Neuronal stem cell (in vitro differentiated cells): ENCODE data around the gene MAP4K3. TPM values are rescaled to one million over a fixed set of nuclear protein-coding genes. Genes with fewer than 3 reads are reported as not detected.

Source experiments
- DNase-seq: peaks from one replicate; pipeline ENCODE4 v3.0.0-alpha.2; 2013; ENCODE audit warnings: low spot score
- H2AFZ ChIP-seq: one replicate; pipeline ENCODE4 v1.6.1; 2013; ENCODE audit warnings: mild to moderate bottlenecking, low read length, inconsistent platforms
- H2AK5ac ChIP-seq: 2 replicates; pipeline ENCODE4 v1.6.1; 2013; ENCODE audit warnings: low read depth, mild to moderate bottlenecking, inconsistent platforms, low read length, moderate library complexity, mixed read lengths
- H2BK120ac ChIP-seq: 2 replicates; pipeline ENCODE4 v1.6.1; 2013; ENCODE audit warnings: low read depth, mild to moderate bottlenecking, inconsistent platforms, low read length, moderate library complexity, mixed read lengths
- H2BK12ac ChIP-seq: one replicate; pipeline ENCODE4 v1.6.1; 2013; ENCODE audit warnings: low read length, inconsistent platforms
- H2BK15ac ChIP-seq: 2 replicates; pipeline ENCODE4 v1.6.1; 2013; ENCODE audit warnings: mild to moderate bottlenecking, low read length, inconsistent platforms, mixed read lengths
- H2BK5ac ChIP-seq: one replicate; pipeline ENCODE4 v1.6.1; 2013; ENCODE audit warnings: inconsistent platforms, mild to moderate bottlenecking, low read length, moderate library complexity
- H3K14ac ChIP-seq: one replicate; pipeline ENCODE4 v1.6.1; 2013; ENCODE audit warnings: low read length, inconsistent platforms
- H3K18ac ChIP-seq: 2 replicates; pipeline ENCODE4 v1.6.1; 2013; ENCODE audit warnings: low read length, inconsistent platforms
- H3K23ac ChIP-seq: 2 replicates; pipeline ENCODE4 v1.6.1; 2013; ENCODE audit warnings: low read depth, mild to moderate bottlenecking, mixed read lengths, low read length, inconsistent platforms; ENCODE audit not compliant: poor library complexity
- H3K27ac ChIP-seq: replicated peaks from 3 replicates; pipeline ENCODE4 v1.5.1; 2013; ENCODE audit warnings: low read length, inconsistent platforms
- H3K27me3 ChIP-seq, 3 experiments: 2 replicates each; pipeline ENCODE4 v1.6.1; 2013; ENCODE audit warnings: low read length in 3 of 3, mild to moderate bottlenecking in 2 of 3, inconsistent platforms in 1 of 3, low read depth in 1 of 3, mixed read lengths in 1 of 3, moderate library complexity in 1 of 3; ENCODE audit not compliant: control insufficient read depth in 3 of 3, insufficient read depth in 3 of 3
- H3K36me3 ChIP-seq, 2 donors: replicated peaks in 1 of 2; 2 replicates each; pipeline ENCODE4 v1.6.1; 2013; ENCODE audit warnings: low read length in 2 of 2; ENCODE audit not compliant: control insufficient read depth in 2 of 2, insufficient read depth in 2 of 2
- H3K4ac ChIP-seq: 2 replicates; pipeline ENCODE4 v1.6.1; 2013; ENCODE audit warnings: inconsistent platforms, mild to moderate bottlenecking, low read length, moderate library complexity
- H3K4me1 ChIP-seq, 2 donors: 1 replicate in 1 of 2; 2 replicates in 1 of 2; pipeline ENCODE4 v1.6.1; 2013; ENCODE audit warnings: low read length in 2 of 2, low read depth in 1 of 2; ENCODE audit not compliant: control insufficient read depth in 2 of 2, insufficient read depth in 1 of 2
- H3K4me2 ChIP-seq: one replicate; pipeline ENCODE4 v1.6.1; 2013; ENCODE audit warnings: mild to moderate bottlenecking, low read length, inconsistent platforms; ENCODE audit not compliant: insufficient read depth, poor library complexity, severe bottlenecking
- H3K4me3 ChIP-seq, 2 donors: 2 replicates each; pipeline ENCODE4 v1.5.1; 2013; ENCODE audit warnings: low read length in 2 of 2, mild to moderate bottlenecking in 2 of 2, inconsistent platforms in 1 of 2, moderate library complexity in 1 of 2
- H3K79me1 ChIP-seq: one replicate; pipeline ENCODE4 v1.6.1; 2013; ENCODE audit warnings: low read depth, mild to moderate bottlenecking, inconsistent platforms, low read length, moderate library complexity
- H3K9ac ChIP-seq: one replicate; pipeline ENCODE4 v1.6.1; 2013; ENCODE audit warnings: mild to moderate bottlenecking, low read depth, low read length, inconsistent platforms; ENCODE audit not compliant: poor library complexity
- H3K9me3 ChIP-seq, 2 donors: replicated peaks in 1 of 2; 2 replicates each; pipeline versions ENCODE3 to v1.6.1; 2013; ENCODE audit warnings: low read length in 2 of 2, mild to moderate bottlenecking in 2 of 2, inconsistent platforms in 1 of 2, low read depth in 1 of 2, mixed read lengths in 1 of 2, moderate library complexity in 1 of 2; ENCODE audit not compliant: control insufficient read depth in 2 of 2, insufficient read depth in 1 of 2
- H4K8ac ChIP-seq: one replicate; pipeline ENCODE4 v1.6.1; 2013; ENCODE audit warnings: low read depth, mild to moderate bottlenecking, inconsistent platforms, low read length, moderate library complexity
- H4K91ac ChIP-seq: one replicate; pipeline ENCODE4 v1.6.1; 2013; ENCODE audit warnings: low read length, low read depth, mild to moderate bottlenecking, inconsistent platforms; ENCODE audit not compliant: poor library complexity
- WGBS, 2 donors: extraction: QIAGEN DNeasy Blood & Tissue Kit; methylation state at CpG; one replicate each; pipeline ENCODE4 v1.1.7; 2013; ENCODE audit warnings: missing lambda C conversion rate in 2 of 2, mixed read lengths in 1 of 2; ENCODE audit not compliant: insufficient read length in 2 of 2, insufficient replicate concordance in 1 of 2; ENCODE audit errors: extremely low coverage in 2 of 2; 5-methylcytosine and 5-hydroxymethylcytosine counted together
- polyA plus RNA-seq, 2 experiments: library from polyadenylated mRNA; stranded (reverse); fragments of 200-250 nt; gene quantifications; one replicate each; pipeline ENCODE4 v1.2.3, GENCODE V29; 2013

Gene MAP4K3
- polyA plus RNA-seq (2013, experiment 1 of 2), result 14.8 TPM
- polyA plus RNA-seq (2013, experiment 2 of 2), result 15.6 TPM

DNA sequence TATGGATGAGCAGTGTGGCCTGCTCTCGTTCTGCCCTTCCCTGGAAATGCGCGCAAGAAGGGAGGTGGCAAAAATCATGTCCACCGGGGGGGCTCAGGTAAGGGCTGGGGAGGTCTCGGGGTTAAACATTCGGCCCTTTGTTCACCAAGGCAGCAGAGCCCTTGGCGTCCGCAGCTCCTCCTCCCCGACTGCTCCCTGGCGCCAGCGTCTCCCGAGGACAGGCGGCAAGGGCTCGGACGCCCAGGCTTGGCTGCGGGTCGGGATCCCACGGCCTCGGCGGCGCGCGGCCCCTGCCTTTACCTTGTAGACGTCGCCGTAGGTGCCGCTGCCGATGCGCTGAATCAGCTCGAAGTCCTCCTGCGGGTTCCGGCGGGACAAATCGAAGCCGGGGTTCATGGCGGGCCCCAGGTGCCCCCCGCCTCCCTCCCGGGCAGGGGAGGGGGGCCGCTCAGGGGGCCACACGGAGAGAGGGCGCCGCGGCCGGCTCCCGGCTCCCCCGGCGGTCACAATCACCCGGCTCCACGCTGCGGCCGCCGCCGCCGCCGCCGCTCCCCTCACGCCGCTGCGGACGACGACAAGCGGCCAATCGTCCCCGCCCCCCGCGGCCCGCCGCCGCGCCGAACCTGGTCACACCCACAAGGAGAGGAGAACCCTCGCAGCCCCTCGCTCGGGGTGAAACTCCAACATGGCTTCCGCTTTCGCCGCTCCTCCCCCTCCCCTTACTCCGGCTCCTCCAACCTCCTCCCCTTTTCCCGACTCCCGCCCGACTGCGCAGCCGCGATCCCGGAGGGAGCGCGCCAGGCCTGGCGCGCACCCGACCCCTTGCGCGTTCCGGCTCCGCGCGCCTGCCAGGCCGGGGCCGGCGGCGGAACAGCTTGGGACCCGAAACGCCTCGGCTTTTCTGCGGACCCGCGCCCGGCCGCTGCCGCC, at the start of gene MAP4K3:
Gene MAP4K3 (minus strand): TSS at position 694 of the 930 bp plus-strand sequence. CDS start 298 bp downstream, at position 396.
- peak within 1 kb of the TSS; percentile 90 for H2AFZ ChIP-seq
- peak within 1 kb of the TSS; percentile 97 for H3K18ac ChIP-seq
- peak within 1 kb of the TSS; percentile 95 for H2BK5ac ChIP-seq
- no peaks in the 10 kb centered on the region for H3K79me1 ChIP-seq
- H3K27ac ChIP-seq, result peak within 1 kb of the TSS; percentile 84
- H2BK12ac ChIP-seq, result no peak within 1 kb of the TSS
- peak within 1 kb of the TSS; percentile 68 for H3K4me2 ChIP-seq
- H4K8ac ChIP-seq, result no peak within 1 kb of the TSS
- peak within 1 kb of the TSS; percentile 80 to 92 for H3K4me3 ChIP-seq
- H2AK5ac ChIP-seq, result no peak within 1 kb of the TSS
- peak within 1 kb of the TSS; percentile 60 for H3K14ac ChIP-seq
- H3K9ac ChIP-seq, result peak within 1 kb of the TSS; percentile 97
- WGBS, 2 donors, result no CpG with 5 or more reads among the region's 109 CpGs
- H3K36me3 ChIP-seq, result peaks cover 0 to 16% of the 10 kb centered on the region in 2 donors
- no peak within 1 kb of the TSS for H3K4ac ChIP-seq
- H3K23ac ChIP-seq, result peak within 1 kb of the TSS; percentile 92
- peaks cover 0 to 11% of the 10 kb centered on the region in 2 donors for H3K9me3 ChIP-seq
- peak within 1 kb of the TSS; percentile 42 for H2BK15ac ChIP-seq
- H3K27me3 ChIP-seq, result no peaks in the 10 kb centered on the region
- peak; percentile 94 for DNase-seq
- peaks cover 9 to 19% of the 10 kb centered on the region in 2 donors for H3K4me1 ChIP-seq
- no peak within 1 kb of the TSS for H4K91ac ChIP-seq
- peak within 1 kb of the TSS; percentile 68 for H2BK120ac ChIP-seq

DNA sequence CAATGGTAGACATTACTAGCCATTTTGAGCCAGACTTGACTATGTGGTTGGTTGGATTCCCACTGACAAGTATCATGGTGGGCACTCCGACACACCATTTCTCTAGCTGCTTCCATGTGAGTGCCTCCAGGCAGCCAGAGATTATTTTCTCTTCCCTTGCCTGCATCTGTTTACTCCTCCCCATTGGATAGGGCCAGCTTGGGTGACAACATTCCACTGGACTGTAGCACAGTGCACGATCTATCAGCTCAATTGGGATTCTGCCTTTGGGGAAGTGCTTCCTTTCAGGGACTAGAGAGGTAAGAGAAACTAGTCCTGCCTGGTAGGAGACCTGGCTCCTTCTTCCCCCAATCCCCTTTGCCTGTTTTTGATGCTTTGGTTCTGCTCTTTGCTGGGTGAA, 49.0 kb upstream of the MAP4K3 start:
- WGBS, 2 donors, result no CpG with 5 or more reads among the region's 2 CpGs
- no peak overlapping the region for H3K23ac ChIP-seq
- no peak overlapping the region for H2BK15ac ChIP-seq
- H2BK120ac ChIP-seq, result no peak overlapping the region
- no peak overlapping the region for H3K27ac ChIP-seq
- peaks cover 4 to 10% of the 10 kb centered on the region in 2 donors for H3K4me1 ChIP-seq
- H4K91ac ChIP-seq, result no peak overlapping the region
- H3K4me3 ChIP-seq, result no peak overlapping the region
- H3K36me3 ChIP-seq, result no peaks in the 10 kb centered on the region
- no peaks in the 10 kb centered on the region for H3K79me1 ChIP-seq
- no peak overlapping the region for H3K9ac ChIP-seq
- no peak for DNase-seq
- H3K4me2 ChIP-seq, result no peak overlapping the region
- H2AK5ac ChIP-seq, result no peak overlapping the region
- no peak overlapping the region for H2BK5ac ChIP-seq
- H2BK12ac ChIP-seq, result no peak overlapping the region
- no peak overlapping the region for H3K18ac ChIP-seq
- no peaks in the 10 kb centered on the region for H3K27me3 ChIP-seq
- no peaks in the 10 kb centered on the region for H3K9me3 ChIP-seq
- no peak overlapping the region for H4K8ac ChIP-seq
- H3K14ac ChIP-seq, result no peak overlapping the region
- H2AFZ ChIP-seq, result no peak overlapping the region
- no peak overlapping the region for H3K4ac ChIP-seq

DNA sequence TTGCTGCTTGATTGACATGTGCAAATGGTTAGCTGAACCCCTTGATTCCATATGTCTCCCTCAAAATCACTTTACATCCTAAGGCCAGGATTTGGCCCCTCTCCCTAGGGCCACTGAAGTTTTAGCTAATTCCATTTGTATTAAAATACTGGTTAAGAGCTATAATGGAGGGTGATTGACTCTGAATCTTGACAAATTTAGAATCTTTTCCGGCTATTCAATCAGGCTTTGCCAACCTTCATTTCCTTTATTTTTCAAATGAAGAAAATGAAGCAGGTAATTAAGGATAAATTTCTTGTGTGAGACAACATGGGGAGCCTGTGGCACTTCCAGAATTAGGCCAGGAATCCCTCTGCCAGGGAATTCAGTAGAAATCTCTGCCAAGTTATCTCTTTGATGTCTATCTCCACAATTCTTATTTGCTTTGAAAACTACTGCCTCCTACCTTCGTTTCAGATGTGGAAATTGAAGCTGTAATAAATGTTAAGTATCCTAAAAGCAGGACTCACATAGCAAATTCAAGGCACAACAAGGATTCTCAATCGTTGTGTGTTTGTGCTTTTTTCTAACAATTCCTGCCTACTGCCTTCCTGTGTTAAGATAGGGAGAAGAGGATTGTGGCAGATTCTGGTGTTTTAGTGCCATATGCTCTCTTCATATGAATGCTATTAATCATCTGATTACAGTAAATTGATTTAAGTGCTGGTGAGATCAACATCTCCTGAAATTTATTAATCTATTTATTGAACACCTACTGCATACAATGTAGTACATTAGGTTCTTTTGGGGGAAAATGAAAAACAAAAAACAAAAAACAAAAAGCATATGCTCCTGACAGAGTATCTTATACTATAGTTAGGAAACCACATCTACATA, 47.8 kb upstream of the MAP4K3 start:
- Histone ChIP-seq H3K4ac (no peak overlapping the region), H3K4me2 (no peak overlapping the region), H2BK5ac (no peak overlapping the region), H2AFZ (no peak overlapping the region), H3K9ac (no peak overlapping the region), H3K14ac (no peak overlapping the region), H4K8ac (no peak overlapping the region), H2AK5ac (no peak overlapping the region), H2BK15ac (no peak overlapping the region), H3K36me3 (no peaks in the 10 kb centered on the region), H4K91ac (no peak overlapping the region), H2BK120ac (no peak overlapping the region), H3K27me3 (no peaks in the 10 kb centered on the region), H3K79me1 (no peaks in the 10 kb centered on the region), H3K27ac (no peak overlapping the region), H3K4me1 (peaks cover 4 to 10% of the 10 kb centered on the region in 2 donors), H3K18ac (no peak overlapping the region), H3K23ac (no peak overlapping the region), H2BK12ac (no peak overlapping the region), H3K9me3 (no peaks in the 10 kb centered on the region), H3K4me3 (no peak overlapping the region)
- no peak for DNase-seq
- no CpG with 5 or more reads among the region's 3 CpGs for WGBS, 2 donors

DNA sequence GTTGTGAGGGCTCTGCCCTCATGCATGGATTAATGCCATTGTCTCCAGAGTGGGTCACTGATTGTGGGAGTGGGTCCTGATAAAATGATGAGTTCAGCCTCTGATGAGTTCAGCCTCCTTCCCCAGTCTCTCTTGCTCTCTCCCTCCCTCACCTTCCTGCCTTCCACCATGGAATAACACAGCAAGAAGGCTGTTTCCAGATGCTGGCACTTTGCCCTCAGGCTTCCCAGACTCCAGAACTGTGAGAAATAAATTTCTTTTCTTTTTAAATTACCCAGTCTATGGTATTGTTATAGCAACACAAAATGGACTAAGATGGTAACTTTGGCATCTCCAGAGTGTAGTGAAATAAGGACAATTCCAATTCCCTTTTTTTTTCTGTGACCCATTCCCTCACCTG, 47.1 kb upstream of the MAP4K3 start:
- H2BK12ac ChIP-seq, result no peak overlapping the region
- H3K9ac ChIP-seq, result no peak overlapping the region
- no peaks in the 10 kb centered on the region for H3K36me3 ChIP-seq
- H3K14ac ChIP-seq, result no peak overlapping the region
- no peak overlapping the region for H2BK5ac ChIP-seq
- H2BK15ac ChIP-seq, result no peak overlapping the region
- no peak overlapping the region for H2AK5ac ChIP-seq
- H3K4me3 ChIP-seq, result no peak overlapping the region
- no peaks in the 10 kb centered on the region for H3K9me3 ChIP-seq
- no peaks in the 10 kb centered on the region for H3K79me1 ChIP-seq
- no peak overlapping the region for H3K18ac ChIP-seq
- no peak overlapping the region for H4K8ac ChIP-seq
- H4K91ac ChIP-seq, result peak overlapping the region; percentile 25
- H2BK120ac ChIP-seq, result no peak overlapping the region
- no peak for DNase-seq
- no peak overlapping the region for H3K27ac ChIP-seq
- no peaks in the 10 kb centered on the region for H3K27me3 ChIP-seq
- H3K4me1 ChIP-seq, result peaks cover 4 to 10% of the 10 kb centered on the region in 2 donors
- no peak overlapping the region for H3K4ac ChIP-seq
- H3K23ac ChIP-seq, result no peak overlapping the region
- H3K4me2 ChIP-seq, result no peak overlapping the region
- H2AFZ ChIP-seq, result no peak overlapping the region
